ENCODE measurements around the gene ETV2.

- TF ChIP-seq CTCF (IDR thresholded peaks at IDR 0.05) (no peak), POLR2AphosphoS5 (IDR thresholded peaks at IDR 0.05) (no peak), POLR2A (IDR thresholded peaks at IDR 0.05) (no peak)
These were observed 24.1 kb downstream of the ETV2 start for GRCh38 chr19:35665604-35666003.
